Gastroesophageal sphincter (tissue), 3 donors: Measurements from ENCODE around the gene INPP4B.

Experiments used
- EP300 ChIP-seq: sonication (generic); formaldehyde crosslinking; IDR thresholded peaks from one replicate; pipeline ENCODE4 v1.6.1; 2017; ENCODE audit warnings: antibody characterized with exemption, mild to moderate bottlenecking
- POLR2AphosphoS5 ChIP-seq: sonication (generic); formaldehyde crosslinking; IDR thresholded peaks from one replicate; pipeline ENCODE4 v1.6.1; 2017; ENCODE audit warnings: antibody characterized with exemption
- TF ChIP-seq, protein P1 (sequence below), 4 experiments: fragments of 200-600 bp in 2 of 4; fragments of 450-650 bp in 2 of 4; sonication (generic) in 1 of 4; IDR thresholded peaks; one replicate each; pipeline ENCODE4 v1.5.1; 2017 to 2019; ENCODE audit warnings: antibody characterized with exemption in 4 of 4, mild to moderate bottlenecking in 2 of 4, moderate library complexity in 2 of 4

GRCh38 chr4:142762280-142762679, 83.8 kb downstream of the INPP4B start:
- TF ChIP-seq POLR2AphosphoS5 (no peak), EP300 (no peak)
- TF ChIP-seq, protein P1, sequence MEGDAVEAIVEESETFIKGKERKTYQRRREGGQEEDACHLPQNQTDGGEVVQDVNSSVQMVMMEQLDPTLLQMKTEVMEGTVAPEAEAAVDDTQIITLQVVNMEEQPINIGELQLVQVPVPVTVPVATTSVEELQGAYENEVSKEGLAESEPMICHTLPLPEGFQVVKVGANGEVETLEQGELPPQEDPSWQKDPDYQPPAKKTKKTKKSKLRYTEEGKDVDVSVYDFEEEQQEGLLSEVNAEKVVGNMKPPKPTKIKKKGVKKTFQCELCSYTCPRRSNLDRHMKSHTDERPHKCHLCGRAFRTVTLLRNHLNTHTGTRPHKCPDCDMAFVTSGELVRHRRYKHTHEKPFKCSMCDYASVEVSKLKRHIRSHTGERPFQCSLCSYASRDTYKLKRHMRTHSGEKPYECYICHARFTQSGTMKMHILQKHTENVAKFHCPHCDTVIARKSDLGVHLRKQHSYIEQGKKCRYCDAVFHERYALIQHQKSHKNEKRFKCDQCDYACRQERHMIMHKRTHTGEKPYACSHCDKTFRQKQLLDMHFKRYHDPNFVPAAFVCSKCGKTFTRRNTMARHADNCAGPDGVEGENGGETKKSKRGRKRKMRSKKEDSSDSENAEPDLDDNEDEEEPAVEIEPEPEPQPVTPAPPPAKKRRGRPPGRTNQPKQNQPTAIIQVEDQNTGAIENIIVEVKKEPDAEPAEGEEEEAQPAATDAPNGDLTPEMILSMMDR (IDR thresholded peaks at IDR 0.05): no peak
